Measurements from ENCODE around the gene GFOD1. TPM values are rescaled to one million over a fixed set of nuclear protein-coding genes. Genes with fewer than 3 reads are reported as not detected.

GFOD1 gene
- total RNA-seq, 1 donor from 2014 or later, result 20.2 TPM

DNA sequence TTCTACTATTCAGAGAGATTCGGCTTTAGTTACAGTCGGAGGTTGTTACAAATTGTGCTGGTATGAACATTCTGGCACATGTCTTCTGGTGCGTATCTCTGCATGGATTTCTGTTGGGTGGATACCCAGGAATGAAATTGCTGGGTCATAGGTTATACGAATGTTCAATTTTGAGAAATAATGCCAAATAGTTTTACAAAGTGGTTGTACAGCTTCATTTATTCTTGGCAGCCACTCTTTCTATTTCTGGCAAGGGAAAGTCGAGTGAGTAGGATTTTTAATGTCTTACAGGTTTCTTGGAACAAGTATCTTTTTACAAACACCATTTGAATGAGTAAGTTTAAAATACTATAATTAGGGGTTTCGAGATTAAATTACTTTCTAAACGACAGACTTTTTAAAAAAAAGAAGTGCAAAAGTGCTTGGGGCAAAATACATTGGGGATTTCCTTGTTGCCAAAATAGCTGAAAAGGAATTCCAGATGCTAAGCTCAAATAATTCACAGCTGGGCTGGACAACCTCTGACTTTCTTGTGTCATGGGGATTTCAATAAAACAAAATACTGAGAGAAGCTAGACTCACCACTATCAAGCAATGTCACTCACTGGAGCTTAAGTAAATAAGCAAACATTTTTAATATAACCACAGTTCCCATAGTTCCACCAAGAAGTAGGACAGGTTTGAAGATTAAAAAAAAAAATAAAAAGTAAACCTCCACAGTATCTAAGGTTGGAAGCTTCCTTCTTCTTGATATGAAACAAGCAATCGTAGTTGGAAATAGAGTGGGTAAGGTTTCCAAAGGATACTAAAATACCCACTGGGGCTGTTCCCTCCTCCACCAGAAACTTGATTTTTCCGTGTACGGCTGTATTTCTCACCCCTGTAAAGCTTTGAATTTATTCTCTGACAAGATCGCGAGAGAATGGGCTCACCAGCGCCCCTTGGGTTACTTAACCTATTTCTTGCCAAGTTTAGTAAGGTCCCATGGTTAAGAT, 21.6 kb upstream of the GFOD1 start:
- ATAC-seq (peak in 1 of 2 donors; percentile 39), DNase-seq (no peak)
- TF ChIP-seq, protein P1, sequence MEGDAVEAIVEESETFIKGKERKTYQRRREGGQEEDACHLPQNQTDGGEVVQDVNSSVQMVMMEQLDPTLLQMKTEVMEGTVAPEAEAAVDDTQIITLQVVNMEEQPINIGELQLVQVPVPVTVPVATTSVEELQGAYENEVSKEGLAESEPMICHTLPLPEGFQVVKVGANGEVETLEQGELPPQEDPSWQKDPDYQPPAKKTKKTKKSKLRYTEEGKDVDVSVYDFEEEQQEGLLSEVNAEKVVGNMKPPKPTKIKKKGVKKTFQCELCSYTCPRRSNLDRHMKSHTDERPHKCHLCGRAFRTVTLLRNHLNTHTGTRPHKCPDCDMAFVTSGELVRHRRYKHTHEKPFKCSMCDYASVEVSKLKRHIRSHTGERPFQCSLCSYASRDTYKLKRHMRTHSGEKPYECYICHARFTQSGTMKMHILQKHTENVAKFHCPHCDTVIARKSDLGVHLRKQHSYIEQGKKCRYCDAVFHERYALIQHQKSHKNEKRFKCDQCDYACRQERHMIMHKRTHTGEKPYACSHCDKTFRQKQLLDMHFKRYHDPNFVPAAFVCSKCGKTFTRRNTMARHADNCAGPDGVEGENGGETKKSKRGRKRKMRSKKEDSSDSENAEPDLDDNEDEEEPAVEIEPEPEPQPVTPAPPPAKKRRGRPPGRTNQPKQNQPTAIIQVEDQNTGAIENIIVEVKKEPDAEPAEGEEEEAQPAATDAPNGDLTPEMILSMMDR (IDR thresholded peaks at IDR 0.05), result no peak
- H3K4me3 ChIP-seq, result no peak overlapping the region
- no peaks in the 10 kb centered on the region for H3K27me3 ChIP-seq (ENCODE audit: low read depth)
- no peaks in the 10 kb centered on the region for H3K9me3 ChIP-seq
- H3K36me3 ChIP-seq, result no peaks in the 10 kb centered on the region
- no peak overlapping the region for H3K27ac ChIP-seq
- intact Hi-C loops (cut with DNase I), result no loop called here
- H3K4me1 ChIP-seq, result peaks cover 13% of the 10 kb centered on the region

DNA sequence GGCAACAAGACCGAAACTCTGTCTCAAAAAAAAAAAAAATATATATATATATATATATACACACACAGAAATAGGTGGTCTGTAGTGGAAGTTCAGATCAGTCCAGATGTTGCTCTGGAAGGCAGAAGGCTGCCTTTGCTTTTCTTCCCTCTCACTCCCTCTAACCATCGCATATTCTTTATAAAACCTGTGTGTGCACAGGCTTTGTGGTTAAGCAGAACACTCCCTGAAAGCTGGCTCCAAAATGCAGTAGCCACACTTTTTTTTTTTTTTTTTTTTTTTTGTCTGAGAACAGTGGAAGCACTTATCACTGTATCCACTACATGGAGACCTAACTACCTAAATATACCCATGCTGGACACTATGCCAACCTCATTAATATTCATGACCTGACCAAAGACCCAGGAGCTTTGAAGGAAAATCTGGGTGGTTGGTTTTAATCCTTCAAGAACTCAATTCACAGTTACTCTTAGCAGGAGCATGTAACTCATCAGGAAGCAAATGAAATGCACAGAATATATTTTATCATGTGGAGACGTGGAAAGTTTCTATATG, 20.0 kb upstream of the GFOD1 start:
- Histone ChIP-seq H3K4me1 (peaks cover 13% of the 10 kb centered on the region), H3K27me3 (ENCODE audit: low read depth) (no peaks in the 10 kb centered on the region), H3K27ac (no peak overlapping the region), H3K4me3 (no peak overlapping the region), H3K9me3 (no peaks in the 10 kb centered on the region), H3K36me3 (no peaks in the 10 kb centered on the region)
- DNase-seq, result no peak
- intact Hi-C loops (cut with DNase I), result no loop called here
- no peak for ATAC-seq
- TF ChIP-seq, protein P1 (IDR thresholded peaks at IDR 0.05), result no peak

- no peak overlapping the region for H3K27ac ChIP-seq
Observed at GRCh38 chr6:13505345-13505734, 17.9 kb upstream of the GFOD1 start.

GRCh38 chr6:13504611-13505344, 17.4 kb upstream of the GFOD1 start:
- DNase-seq (no peak), ATAC-seq (no peak)
- intact Hi-C loops (cut with DNase I), result no loop called here
- TF ChIP-seq, protein P1 (IDR thresholded peaks at IDR 0.05), result no peak
- no peaks in the 10 kb centered on the region for H3K36me3 ChIP-seq
- peaks cover 9% of the 10 kb centered on the region for H3K4me1 ChIP-seq
- H3K27me3 ChIP-seq (ENCODE audit: low read depth), result no peaks in the 10 kb centered on the region
- no peak overlapping the region for H3K4me3 ChIP-seq
- H3K27ac ChIP-seq, result no peak overlapping the region
- no peaks in the 10 kb centered on the region for H3K9me3 ChIP-seq

More at GRCh38 chr6:13505345-13505734, 17.9 kb upstream of the GFOD1 start:
- DNase-seq (no peak), ATAC-seq (no peak)
- Histone ChIP-seq H3K9me3 (no peaks in the 10 kb centered on the region), H3K4me1 (peaks cover 9% of the 10 kb centered on the region), H3K27me3 (ENCODE audit: low read depth) (no peaks in the 10 kb centered on the region), H3K4me3 (no peak overlapping the region), H3K36me3 (no peaks in the 10 kb centered on the region)
- intact Hi-C loops (cut with DNase I), result no loop called here
- TF ChIP-seq, protein P1 (IDR thresholded peaks at IDR 0.05), result no peak

DNA sequence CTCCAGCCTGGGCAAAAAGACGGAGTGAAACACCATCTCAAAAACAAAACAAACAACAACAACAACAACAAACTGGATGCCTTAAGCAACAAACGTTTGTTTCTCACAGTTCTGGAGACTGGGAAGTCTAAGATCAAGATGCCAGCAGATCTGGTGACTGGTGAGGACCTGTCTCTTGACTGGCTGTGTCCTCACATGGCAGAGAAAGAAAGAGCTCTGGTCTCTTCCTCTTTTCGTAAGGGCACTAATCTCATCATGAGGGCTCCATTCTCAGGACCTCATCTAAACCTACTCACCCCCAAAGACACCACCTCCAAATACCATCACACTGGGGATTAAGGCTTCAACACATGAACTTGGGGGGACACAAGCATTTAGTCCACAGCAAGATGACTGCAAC, 13.5 kb upstream of the GFOD1 start:
- Histone ChIP-seq H3K4me3 (no peak overlapping the region), H3K4me1 (peaks cover 8% of the 10 kb centered on the region), H3K36me3 (no peaks in the 10 kb centered on the region), H3K27me3 (ENCODE audit: low read depth) (no peaks in the 10 kb centered on the region), H3K9me3 (no peaks in the 10 kb centered on the region), H3K27ac (no peak overlapping the region)
- TF ChIP-seq, protein P1 (IDR thresholded peaks at IDR 0.05), result no peak
- DNase-seq (no peak), ATAC-seq (no peak)
- intact Hi-C loops (cut with DNase I), result no loop called here

Measured in lower lobe of right lung (tissue), 2 donors.